ENCODE data around the gene CFAP299. TPM values are rescaled to one million over a fixed set of nuclear protein-coding genes. Genes with fewer than 3 reads are reported as not detected.

The CFAP299 gene
- total RNA-seq, 1 donor from 2014 or later, result 0.93 TPM

DNA sequence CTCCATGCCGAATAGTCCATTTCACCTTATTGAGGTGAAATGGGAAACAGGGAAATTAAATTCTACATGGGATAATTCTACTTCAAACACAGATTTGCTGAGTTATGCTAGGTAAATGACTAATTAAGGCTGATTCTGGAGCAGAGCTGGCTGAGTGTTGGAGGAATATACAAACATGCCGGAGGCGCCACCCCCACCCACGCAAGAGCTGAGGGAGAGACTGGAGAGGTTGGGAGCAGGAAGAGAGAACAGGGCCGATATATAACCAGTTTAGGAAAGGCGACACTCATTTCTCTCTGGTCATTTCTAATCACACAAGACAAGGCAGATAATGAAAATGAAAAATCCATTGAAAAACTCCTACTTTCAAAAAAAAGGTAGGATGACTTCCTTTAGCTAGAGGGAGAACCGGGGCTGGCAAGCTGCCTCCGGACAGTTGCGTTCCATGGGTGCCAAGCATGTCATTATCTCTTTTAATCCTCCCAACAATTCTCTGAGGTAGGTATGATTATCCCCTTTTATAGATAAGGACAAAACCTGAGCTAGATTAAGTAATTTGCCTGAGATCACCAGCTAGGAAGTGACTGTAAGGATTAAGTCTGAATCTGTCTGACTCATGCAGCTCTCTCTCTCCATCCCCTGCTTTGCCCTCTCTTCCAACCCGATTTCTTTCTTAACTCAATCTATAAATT is 27.6 kb upstream of the CFAP299 start:
- Mint-ChIP-seq H3K36me3 (ENCODE audit: insufficient read depth) (no peaks in the 10 kb centered on the region), H3K27ac (no peak overlapping the region), H3K27me3 (peaks cover 63% of the 10 kb centered on the region), H3K4me3 (ENCODE audit: low read depth) (no peak overlapping the region), H3K4me1 (ENCODE audit: low read depth) (peaks cover 4% of the 10 kb centered on the region), H3K9me3 (ENCODE audit: low read depth) (no peaks in the 10 kb centered on the region)
- DNase-seq (ENCODE audit: low spot score, unreplicated experiment), result no peak
- TF ChIP-seq, protein P1, sequence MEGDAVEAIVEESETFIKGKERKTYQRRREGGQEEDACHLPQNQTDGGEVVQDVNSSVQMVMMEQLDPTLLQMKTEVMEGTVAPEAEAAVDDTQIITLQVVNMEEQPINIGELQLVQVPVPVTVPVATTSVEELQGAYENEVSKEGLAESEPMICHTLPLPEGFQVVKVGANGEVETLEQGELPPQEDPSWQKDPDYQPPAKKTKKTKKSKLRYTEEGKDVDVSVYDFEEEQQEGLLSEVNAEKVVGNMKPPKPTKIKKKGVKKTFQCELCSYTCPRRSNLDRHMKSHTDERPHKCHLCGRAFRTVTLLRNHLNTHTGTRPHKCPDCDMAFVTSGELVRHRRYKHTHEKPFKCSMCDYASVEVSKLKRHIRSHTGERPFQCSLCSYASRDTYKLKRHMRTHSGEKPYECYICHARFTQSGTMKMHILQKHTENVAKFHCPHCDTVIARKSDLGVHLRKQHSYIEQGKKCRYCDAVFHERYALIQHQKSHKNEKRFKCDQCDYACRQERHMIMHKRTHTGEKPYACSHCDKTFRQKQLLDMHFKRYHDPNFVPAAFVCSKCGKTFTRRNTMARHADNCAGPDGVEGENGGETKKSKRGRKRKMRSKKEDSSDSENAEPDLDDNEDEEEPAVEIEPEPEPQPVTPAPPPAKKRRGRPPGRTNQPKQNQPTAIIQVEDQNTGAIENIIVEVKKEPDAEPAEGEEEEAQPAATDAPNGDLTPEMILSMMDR (IDR thresholded peaks at IDR 0.05; ENCODE audit: unreplicated experiment), result no peak

DNA sequence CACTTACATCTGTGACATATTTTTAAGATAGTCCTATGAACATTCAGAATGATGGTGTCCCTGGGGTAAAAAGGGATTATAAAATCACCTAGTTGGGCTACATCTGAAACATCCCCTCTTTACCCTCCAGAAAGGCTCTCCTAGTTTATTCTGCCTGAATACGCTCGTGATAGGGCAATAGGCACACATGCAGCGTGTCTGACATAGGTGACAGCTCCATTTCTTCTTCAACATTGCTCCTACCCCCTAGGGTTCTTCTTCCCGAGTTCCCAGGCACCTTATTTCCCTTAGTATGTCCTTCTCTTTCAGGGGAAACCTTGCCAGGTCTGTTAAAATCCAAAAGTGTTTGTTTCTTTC is 27.1 kb upstream of the CFAP299 start:
- Mint-ChIP-seq H3K27me3 (peaks cover 63% of the 10 kb centered on the region), H3K36me3 (ENCODE audit: insufficient read depth) (no peaks in the 10 kb centered on the region), H3K4me1 (ENCODE audit: low read depth) (peaks cover 4% of the 10 kb centered on the region), H3K9me3 (ENCODE audit: low read depth) (no peaks in the 10 kb centered on the region), H3K4me3 (ENCODE audit: low read depth) (no peak overlapping the region), H3K27ac (no peak overlapping the region)
- TF ChIP-seq, protein P1 (IDR thresholded peaks at IDR 0.05; ENCODE audit: unreplicated experiment), result no peak
- DNase-seq (ENCODE audit: low spot score, unreplicated experiment), result no peak

DNA sequence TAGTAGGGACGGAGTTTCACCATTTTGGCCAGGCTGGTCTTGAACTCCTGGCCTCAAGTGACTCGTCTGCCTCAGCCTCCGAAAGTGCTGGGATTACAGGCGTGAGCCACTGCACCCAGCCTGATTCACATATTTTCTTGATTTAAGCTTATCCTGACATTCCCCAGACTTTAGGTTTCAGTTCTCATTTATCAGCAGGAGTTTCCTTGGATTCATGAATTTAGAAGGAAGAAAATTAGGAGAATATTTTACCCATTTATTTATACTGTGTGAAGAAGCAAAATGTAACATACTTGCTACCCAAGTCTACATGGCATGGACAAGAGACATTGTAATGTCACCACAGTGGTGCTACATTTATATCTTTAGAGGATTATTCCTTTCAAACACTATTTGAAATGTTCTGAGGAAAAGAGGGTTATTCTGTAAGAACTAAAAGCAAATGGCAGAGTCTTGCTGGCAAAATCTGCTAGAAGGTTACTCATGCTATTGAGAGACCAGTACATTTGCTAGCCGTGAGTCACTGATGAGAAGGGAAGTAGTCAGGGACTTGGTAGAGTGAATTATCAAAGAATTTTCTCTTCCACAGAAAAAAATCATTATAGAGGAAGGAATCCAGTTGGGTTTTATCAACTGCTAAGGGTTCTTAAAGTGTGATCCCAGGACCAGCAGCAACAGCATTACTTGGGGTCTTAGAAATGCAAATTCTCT is 26.1 kb upstream of the CFAP299 start:
- no peak overlapping the region for H3K27ac Mint-ChIP-seq
- TF ChIP-seq, protein P1 (IDR thresholded peaks at IDR 0.05; ENCODE audit: unreplicated experiment), result no peak
- DNase-seq (ENCODE audit: low spot score, unreplicated experiment), result no peak
- H3K4me3 Mint-ChIP-seq (ENCODE audit: low read depth), result no peak overlapping the region
- no peaks in the 10 kb centered on the region for H3K9me3 Mint-ChIP-seq (ENCODE audit: low read depth)
- H3K36me3 Mint-ChIP-seq (ENCODE audit: insufficient read depth), result no peaks in the 10 kb centered on the region
- H3K27me3 Mint-ChIP-seq, result peaks cover 63% of the 10 kb centered on the region
- peaks cover 4% of the 10 kb centered on the region for H3K4me1 Mint-ChIP-seq (ENCODE audit: low read depth)

DNA sequence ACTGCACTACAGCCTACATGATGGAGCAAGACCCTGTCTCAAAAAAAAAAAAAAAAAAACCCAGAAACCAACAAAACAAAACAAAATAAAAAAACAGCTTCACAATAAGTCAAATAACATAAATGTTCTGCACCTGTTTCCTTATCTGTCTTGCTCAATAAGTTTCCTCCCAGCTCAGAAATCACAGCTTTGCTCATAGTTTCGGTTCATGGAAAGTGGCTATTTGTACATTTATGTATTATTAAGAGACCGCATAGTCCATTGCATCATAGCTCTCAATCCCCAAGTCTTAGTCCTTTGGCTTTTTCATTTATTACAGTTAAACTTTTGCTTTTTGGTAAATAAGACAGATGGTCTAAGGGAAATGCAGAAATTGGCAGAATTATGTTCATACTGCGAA is 24.4 kb upstream of the CFAP299 start:
- peaks cover 4% of the 10 kb centered on the region for H3K4me1 Mint-ChIP-seq (ENCODE audit: low read depth)
- H3K27me3 Mint-ChIP-seq, result peaks cover 54% of the 10 kb centered on the region
- TF ChIP-seq, protein P1 (IDR thresholded peaks at IDR 0.05; ENCODE audit: unreplicated experiment), result no peak
- no peaks in the 10 kb centered on the region for H3K36me3 Mint-ChIP-seq (ENCODE audit: insufficient read depth)
- no peak for DNase-seq (ENCODE audit: low spot score, unreplicated experiment)
- no peak overlapping the region for H3K4me3 Mint-ChIP-seq (ENCODE audit: low read depth)
- no peaks in the 10 kb centered on the region for H3K9me3 Mint-ChIP-seq (ENCODE audit: low read depth)
- no peak overlapping the region for H3K27ac Mint-ChIP-seq

DNA sequence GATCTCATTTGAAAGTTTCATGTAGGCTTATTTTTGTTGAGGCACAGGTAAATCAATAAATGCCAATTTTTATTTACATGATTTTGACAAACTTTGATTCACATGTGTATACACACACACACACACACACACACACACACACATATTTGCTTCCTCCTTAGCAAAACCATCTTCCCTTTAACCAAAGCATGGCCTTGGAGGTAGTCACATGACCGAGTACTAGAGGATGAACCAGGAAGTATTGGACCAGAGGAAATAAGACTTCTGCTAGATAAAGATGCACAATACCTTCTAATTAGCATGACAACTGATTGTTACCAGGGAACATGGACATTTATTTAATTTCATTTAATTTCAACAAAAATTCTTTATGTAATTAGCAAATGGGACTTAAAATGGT is 23.4 kb upstream of the CFAP299 start:
- H3K27me3 Mint-ChIP-seq, result peaks cover 47% of the 10 kb centered on the region
- no peaks in the 10 kb centered on the region for H3K36me3 Mint-ChIP-seq (ENCODE audit: insufficient read depth)
- no peak for DNase-seq (ENCODE audit: low spot score, unreplicated experiment)
- peaks cover 4% of the 10 kb centered on the region for H3K4me1 Mint-ChIP-seq (ENCODE audit: low read depth)
- H3K9me3 Mint-ChIP-seq (ENCODE audit: low read depth), result no peaks in the 10 kb centered on the region
- H3K27ac Mint-ChIP-seq, result no peak overlapping the region
- H3K4me3 Mint-ChIP-seq (ENCODE audit: low read depth), result no peak overlapping the region
- TF ChIP-seq, protein P1 (IDR thresholded peaks at IDR 0.05; ENCODE audit: unreplicated experiment), result no peak
